PFSK-1 (cell line): ENCODE data around the gene ZIM2.

Source experiments
- POLR2AphosphoS5 ChIP-seq: IDR thresholded peaks from 2 replicates; pipeline ENCODE4 v1.6.1; 2012; ENCODE audit warnings: low read depth, mild to moderate bottlenecking, control low read depth, low read length, moderate library complexity
- TAF1 ChIP-seq: IDR thresholded peaks from 2 replicates; pipeline ENCODE4 v1.6.1; 2012; ENCODE audit warnings: low read length, control low read depth, borderline replicate concordance; ENCODE audit not compliant: insufficient read depth
- TF ChIP-seq, protein P1 (sequence below), 2 experiments: IDR thresholded peaks; 2 replicates each; pipeline versions ENCODE4 v1.6.1 to v1.8.0; 2011 to 2012; ENCODE audit warnings: low read depth in 2 of 2, low read length in 2 of 2, control low read depth in 1 of 2, inconsistent platforms in 1 of 2, mild to moderate bottlenecking in 1 of 2, moderate library complexity in 1 of 2; ENCODE audit not compliant: insufficient read depth in 1 of 2

DNA sequence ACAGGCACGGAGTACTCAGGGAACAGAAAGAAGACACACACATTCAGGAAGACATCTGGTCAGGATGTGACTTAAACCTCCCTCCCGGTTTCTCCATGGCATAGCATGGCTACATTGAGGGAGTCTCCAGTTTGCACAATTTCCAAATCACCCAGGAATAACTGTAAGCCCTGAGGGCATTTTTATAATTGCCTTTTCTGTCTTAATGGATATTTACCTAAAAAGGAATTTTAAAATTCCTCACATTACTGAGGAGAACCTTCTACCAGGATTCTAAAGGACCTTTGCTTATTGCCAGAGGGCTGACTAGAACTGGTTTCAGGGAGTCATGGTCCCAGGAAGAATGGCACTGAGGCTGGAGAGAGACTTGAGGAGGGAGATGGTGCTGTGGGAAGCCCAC lies 21.4 kb downstream of the ZIM2 start:
- TF ChIP-seq, protein P1, sequence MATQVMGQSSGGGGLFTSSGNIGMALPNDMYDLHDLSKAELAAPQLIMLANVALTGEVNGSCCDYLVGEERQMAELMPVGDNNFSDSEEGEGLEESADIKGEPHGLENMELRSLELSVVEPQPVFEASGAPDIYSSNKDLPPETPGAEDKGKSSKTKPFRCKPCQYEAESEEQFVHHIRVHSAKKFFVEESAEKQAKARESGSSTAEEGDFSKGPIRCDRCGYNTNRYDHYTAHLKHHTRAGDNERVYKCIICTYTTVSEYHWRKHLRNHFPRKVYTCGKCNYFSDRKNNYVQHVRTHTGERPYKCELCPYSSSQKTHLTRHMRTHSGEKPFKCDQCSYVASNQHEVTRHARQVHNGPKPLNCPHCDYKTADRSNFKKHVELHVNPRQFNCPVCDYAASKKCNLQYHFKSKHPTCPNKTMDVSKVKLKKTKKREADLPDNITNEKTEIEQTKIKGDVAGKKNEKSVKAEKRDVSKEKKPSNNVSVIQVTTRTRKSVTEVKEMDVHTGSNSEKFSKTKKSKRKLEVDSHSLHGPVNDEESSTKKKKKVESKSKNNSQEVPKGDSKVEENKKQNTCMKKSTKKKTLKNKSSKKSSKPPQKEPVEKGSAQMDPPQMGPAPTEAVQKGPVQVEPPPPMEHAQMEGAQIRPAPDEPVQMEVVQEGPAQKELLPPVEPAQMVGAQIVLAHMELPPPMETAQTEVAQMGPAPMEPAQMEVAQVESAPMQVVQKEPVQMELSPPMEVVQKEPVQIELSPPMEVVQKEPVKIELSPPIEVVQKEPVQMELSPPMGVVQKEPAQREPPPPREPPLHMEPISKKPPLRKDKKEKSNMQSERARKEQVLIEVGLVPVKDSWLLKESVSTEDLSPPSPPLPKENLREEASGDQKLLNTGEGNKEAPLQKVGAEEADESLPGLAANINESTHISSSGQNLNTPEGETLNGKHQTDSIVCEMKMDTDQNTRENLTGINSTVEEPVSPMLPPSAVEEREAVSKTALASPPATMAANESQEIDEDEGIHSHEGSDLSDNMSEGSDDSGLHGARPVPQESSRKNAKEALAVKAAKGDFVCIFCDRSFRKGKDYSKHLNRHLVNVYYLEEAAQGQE (IDR thresholded peaks at IDR 0.05; ENCODE audit: insufficient read depth in 1 of 2, low read depth in 2 of 2, low read length in 2 of 2): no peak
- no peak for TF ChIP-seq TAF1
- TF ChIP-seq POLR2AphosphoS5: no peak
